Colonic mucosa (tissue), 4 donors: Measurements from ENCODE around the gene SOX13. TPM values are rescaled to one million over a fixed set of nuclear protein-coding genes. Genes with fewer than 3 reads are reported as not detected.

ENCODE experiments used
- DNase-seq: peaks from one replicate; pipeline ENCODE4 v3.0.0-alpha.2; 2020
- H3K27ac ChIP-seq: fragments of 200-600 bp; one replicate; pipeline ENCODE4 v1.8.0; 2021
- H3K27me3 ChIP-seq: fragments of 200-600 bp; one replicate; pipeline ENCODE4 v1.8.0; 2021
- H3K36me3 ChIP-seq: fragments of 200-600 bp; one replicate; pipeline ENCODE4 v1.8.0; 2021
- H3K4me1 ChIP-seq: fragments of 200-600 bp; one replicate; pipeline ENCODE4 v1.8.0; 2021; ENCODE audit warnings: mild to moderate bottlenecking
- H3K4me3 ChIP-seq: fragments of 200-600 bp; one replicate; pipeline ENCODE4 v1.8.0; 2021
- H3K9ac ChIP-seq, 2 donors: one replicate each; pipeline ENCODE4 v1.7.0; 2013; ENCODE audit warnings: control low read depth in 2 of 2, low read depth in 2 of 2, low read length in 2 of 2
- H3K9me3 ChIP-seq: fragments of 200-600 bp; one replicate; pipeline ENCODE4 v1.8.0; 2021
- intact Hi-C: fragments of 100-400 bp; cut with DNase I; formaldehyde crosslinking; loops from one replicate; pipeline ENCODE4 v1.14.1; 2022
- total RNA-seq, 2 donors: library from RNA; stranded (reverse); fragmentation: NEBNext Ultra II Directional in 1 of 2; extraction: Animal tissue kit (Norgen Biotek cat#: 25700) in 1 of 2; gene quantifications; one replicate each; pipeline ENCODE4 v1.2.1, GENCODE V29; 2021
- TF ChIP-seq, protein P1 (sequence below): fragments of 200-600 bp; IDR thresholded peaks from one replicate; pipeline ENCODE4 v1.8.0; 2022; ENCODE audit warnings: antibody characterized with exemption, mild to moderate bottlenecking
- donor health status: healthy.
- donor health status: DM: no; HTN: no; CAD: no.
- donor health status: DM: no; HTN: no; CAD: no.

The SOX13 gene
- total RNA-seq, 2 donors from 2014 or later: 34.9 to 35.1 TPM

GRCh38 chr1:204110894-204111633 lies 38.1 kb downstream of the SOX13 start:
- no peak for DNase-seq
- no peaks in the 10 kb centered on the region for H3K9me3 ChIP-seq
- intact Hi-C loops: no loop called here
- no peak overlapping the region for H3K4me3 ChIP-seq
- H3K4me1 ChIP-seq: no peaks in the 10 kb centered on the region
- TF ChIP-seq, protein P1, sequence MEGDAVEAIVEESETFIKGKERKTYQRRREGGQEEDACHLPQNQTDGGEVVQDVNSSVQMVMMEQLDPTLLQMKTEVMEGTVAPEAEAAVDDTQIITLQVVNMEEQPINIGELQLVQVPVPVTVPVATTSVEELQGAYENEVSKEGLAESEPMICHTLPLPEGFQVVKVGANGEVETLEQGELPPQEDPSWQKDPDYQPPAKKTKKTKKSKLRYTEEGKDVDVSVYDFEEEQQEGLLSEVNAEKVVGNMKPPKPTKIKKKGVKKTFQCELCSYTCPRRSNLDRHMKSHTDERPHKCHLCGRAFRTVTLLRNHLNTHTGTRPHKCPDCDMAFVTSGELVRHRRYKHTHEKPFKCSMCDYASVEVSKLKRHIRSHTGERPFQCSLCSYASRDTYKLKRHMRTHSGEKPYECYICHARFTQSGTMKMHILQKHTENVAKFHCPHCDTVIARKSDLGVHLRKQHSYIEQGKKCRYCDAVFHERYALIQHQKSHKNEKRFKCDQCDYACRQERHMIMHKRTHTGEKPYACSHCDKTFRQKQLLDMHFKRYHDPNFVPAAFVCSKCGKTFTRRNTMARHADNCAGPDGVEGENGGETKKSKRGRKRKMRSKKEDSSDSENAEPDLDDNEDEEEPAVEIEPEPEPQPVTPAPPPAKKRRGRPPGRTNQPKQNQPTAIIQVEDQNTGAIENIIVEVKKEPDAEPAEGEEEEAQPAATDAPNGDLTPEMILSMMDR: no peak
- H3K27me3 ChIP-seq: no peaks in the 10 kb centered on the region
- no peaks in the 10 kb centered on the region for H3K36me3 ChIP-seq
- no peak overlapping the region for H3K27ac ChIP-seq
- H3K9ac ChIP-seq: no peak overlapping the region

DNA sequence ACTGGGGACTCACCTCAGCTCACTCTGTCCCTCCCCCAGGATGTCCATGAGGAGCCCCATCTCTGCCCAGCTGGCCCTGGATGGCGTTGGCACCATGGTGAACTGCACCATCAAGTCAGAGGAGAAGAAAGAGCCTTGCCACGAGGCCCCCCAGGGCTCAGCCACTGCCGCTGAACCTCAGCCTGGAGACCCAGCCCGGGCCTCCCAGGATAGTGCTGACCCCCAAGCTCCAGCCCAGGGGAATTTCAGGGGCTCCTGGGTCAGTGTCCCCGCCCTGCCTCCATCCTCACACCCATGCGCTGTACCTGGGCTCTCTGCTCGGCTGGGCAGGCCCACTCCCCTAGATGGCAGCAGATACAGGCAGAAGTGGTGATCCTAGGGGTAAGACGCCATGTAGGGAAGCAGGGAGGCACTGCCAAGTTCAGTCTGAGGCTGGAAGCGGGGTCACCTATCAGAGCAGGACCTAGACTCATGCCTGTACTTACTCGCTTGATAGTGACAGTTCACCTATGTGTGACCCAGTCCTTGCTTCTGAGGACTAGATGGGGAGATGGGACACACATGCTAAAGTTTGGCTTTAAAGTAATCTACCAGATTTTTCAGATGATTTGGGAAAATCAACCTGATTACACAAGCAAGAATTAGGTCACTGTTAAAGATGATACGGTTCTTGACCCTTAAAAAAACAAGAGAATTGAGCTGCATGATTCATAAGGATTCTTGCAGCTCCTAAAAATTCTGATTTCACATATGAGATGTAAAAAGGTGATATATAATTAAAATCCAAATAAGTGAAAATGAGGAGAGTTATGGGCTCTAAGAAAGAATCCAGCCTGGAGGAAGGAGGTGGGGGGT lies 40.2 kb downstream of the SOX13 start:
- Histone ChIP-seq H3K9ac (no peak overlapping the region), H3K4me1 (no peaks in the 10 kb centered on the region), H3K27ac (no peak overlapping the region), H3K27me3 (no peaks in the 10 kb centered on the region), H3K36me3 (no peaks in the 10 kb centered on the region), H3K4me3 (no peak overlapping the region), H3K9me3 (no peaks in the 10 kb centered on the region)
- TF ChIP-seq, protein P1: no peak
- intact Hi-C loops: no loop called here
- no peak for DNase-seq

DNA sequence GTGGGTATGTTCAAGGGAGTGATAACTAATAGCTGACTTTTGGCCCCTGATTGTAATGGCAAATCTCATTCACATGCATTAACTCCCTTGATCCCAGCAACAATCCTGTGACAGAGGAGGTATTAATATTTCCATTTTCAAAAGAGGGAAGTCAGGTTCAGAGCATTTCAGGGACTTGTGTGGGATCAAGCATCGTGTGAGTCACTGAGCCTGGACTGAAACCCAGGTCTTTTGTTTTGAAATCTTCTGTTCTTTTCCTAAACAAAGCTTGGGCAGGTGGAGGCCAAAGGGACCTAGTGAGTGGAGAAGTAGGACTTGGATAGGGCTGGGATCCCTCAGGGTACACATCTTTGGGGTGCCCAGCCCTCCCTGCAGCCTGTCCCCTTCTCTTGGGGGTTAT lies 41.0 kb downstream of the SOX13 start:
- no peak for DNase-seq
- intact Hi-C loops: no loop called here
- H3K4me3 ChIP-seq: no peak overlapping the region
- H3K9me3 ChIP-seq: no peaks in the 10 kb centered on the region
- TF ChIP-seq, protein P1: no peak
- H3K27ac ChIP-seq: no peak overlapping the region
- H3K27me3 ChIP-seq: no peaks in the 10 kb centered on the region
- no peaks in the 10 kb centered on the region for H3K36me3 ChIP-seq
- no peaks in the 10 kb centered on the region for H3K4me1 ChIP-seq
- no peak overlapping the region for H3K9ac ChIP-seq

GRCh38 chr1:204114606-204115005 lies 41.7 kb downstream of the SOX13 start:
- Histone ChIP-seq H3K27ac (no peak overlapping the region), H3K9me3 (no peaks in the 10 kb centered on the region), H3K36me3 (no peaks in the 10 kb centered on the region), H3K4me3 (no peak overlapping the region), H3K9ac (no peak overlapping the region), H3K4me1 (no peaks in the 10 kb centered on the region), H3K27me3 (no peaks in the 10 kb centered on the region)
- no peak for DNase-seq
- intact Hi-C loops: no loop called here
- TF ChIP-seq, protein P1: no peak

- H3K27ac ChIP-seq: no peak overlapping the region
- H3K36me3 ChIP-seq: no peaks in the 10 kb centered on the region
- intact Hi-C loops: no loop called here
- no peak overlapping the region for H3K9ac ChIP-seq
- TF ChIP-seq, protein P1: no peak
- no peaks in the 10 kb centered on the region for H3K4me1 ChIP-seq
- DNase-seq: no peak
- no peaks in the 10 kb centered on the region for H3K27me3 ChIP-seq
- no peak overlapping the region for H3K4me3 ChIP-seq
- no peaks in the 10 kb centered on the region for H3K9me3 ChIP-seq
Measured at GRCh38 chr1:204115116-204115515, 42.2 kb downstream of the SOX13 start.
